HG03280 (cell line): Measurements from ENCODE around the gene SP9.

ENCODE experiments used
- ATAC-seq: cut with Tn5 transposase; IDR thresholded peaks from one replicate; pipeline ENCODE4 v1.9.1; 2021; ENCODE audit warnings: mild to moderate bottlenecking, moderate library complexity; ENCODE audit not compliant: unreplicated experiment

SP9 gene

DNA sequence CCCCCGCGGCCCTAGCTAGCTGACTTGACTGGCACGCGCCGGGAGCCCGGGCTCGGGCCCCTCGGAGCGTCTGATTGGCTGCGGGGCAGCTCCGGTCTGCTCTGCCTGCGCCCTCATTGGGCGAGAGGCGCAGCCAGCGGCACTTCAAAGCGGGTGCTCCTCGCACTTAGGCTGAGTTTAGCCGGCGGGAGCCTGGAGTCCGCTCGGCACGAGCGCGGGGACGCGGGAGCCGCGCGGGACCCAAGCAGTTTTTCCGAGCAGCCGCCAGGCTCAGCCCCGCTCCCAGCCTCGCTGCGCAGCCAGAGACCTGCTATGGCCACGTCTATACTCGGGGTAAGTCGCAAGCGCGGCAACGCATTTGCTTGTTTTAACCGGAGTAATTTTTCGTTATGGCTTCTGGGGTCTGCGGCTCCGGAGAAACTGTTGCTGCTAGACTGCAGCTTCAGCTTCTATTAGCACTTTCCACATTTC lies at the start of gene SP9:
TSS of gene SP9 (plus strand) at position 174 of the 471 bp plus-strand sequence. CDS start at position 313, 139 bp downstream.
- ATAC-seq, result no peak

DNA sequence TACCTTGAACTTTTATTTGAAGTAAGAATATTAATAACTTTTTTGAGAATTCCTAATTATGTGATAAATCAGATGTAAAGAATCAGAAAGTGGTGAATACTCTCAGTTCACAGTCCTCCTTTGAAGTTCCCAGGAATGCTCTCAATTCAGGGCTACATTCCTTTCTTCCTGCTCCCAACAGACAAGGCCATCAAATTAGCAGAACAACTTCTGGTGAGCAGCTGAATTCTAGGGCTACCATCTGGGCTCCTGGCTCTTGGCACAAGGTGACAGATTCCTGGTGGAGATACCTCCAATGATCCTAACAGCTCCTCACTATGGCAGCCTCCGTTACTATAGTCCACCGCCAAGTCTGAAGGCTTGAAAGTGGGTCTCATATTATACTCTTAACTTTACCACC lies 48.6 kb upstream of the SP9 start:
- no peak for ATAC-seq

GRCh38 chr2:174292908-174293307 lies 41.8 kb upstream of the SP9 start:
- no peak for ATAC-seq

DNA sequence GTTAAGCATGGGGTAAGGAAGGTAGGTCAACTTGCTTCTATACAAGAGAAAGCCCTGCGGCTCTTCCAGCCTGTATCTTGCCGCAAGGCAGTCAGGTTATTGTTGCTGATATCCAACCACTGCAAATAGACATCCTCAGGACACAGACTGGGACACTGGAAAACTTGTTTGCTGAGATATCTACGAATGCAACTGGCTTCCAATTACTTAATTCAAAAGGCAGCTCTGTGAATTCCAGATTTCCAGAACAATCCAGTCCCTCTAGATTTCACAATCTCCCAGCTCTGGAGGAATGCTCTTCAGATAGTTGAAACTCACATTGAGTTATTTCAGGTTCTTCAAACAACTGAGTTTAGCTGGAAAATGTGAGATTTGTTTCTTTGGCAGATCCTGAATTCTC lies 34.6 kb upstream of the SP9 start:
- ATAC-seq, result no peak

- ATAC-seq, result no peak
These were observed 22.0 kb upstream of the SP9 start for GRCh38 chr2:174312581-174313234.

- ATAC-seq, result no peak
These were observed 12.6 kb upstream of the SP9 start for GRCh38 chr2:174322149-174322548.

GRCh38 chr2:174322746-174323145 lies 12.0 kb upstream of the SP9 start:
- no peak for ATAC-seq

DNA sequence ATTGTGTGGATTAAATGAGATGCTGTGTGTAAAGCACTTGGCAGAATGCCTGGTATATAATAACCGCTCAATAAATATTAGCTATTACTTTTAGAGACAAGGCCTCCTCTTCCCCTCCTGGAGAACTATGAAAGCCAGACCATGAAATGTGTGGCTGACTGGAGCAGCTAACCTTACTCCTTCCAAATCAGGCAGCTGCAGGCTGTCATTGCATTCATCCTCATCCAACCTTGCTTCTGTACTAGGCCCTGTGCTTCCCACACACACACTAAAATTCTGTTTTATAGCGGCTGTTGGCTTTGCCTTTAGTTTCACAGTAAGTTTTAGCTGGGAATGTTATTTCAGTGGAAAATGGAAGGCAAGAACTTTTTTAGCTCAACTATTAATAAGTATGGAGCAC lies 10.2 kb upstream of the SP9 start:
- ATAC-seq, result no peak

DNA sequence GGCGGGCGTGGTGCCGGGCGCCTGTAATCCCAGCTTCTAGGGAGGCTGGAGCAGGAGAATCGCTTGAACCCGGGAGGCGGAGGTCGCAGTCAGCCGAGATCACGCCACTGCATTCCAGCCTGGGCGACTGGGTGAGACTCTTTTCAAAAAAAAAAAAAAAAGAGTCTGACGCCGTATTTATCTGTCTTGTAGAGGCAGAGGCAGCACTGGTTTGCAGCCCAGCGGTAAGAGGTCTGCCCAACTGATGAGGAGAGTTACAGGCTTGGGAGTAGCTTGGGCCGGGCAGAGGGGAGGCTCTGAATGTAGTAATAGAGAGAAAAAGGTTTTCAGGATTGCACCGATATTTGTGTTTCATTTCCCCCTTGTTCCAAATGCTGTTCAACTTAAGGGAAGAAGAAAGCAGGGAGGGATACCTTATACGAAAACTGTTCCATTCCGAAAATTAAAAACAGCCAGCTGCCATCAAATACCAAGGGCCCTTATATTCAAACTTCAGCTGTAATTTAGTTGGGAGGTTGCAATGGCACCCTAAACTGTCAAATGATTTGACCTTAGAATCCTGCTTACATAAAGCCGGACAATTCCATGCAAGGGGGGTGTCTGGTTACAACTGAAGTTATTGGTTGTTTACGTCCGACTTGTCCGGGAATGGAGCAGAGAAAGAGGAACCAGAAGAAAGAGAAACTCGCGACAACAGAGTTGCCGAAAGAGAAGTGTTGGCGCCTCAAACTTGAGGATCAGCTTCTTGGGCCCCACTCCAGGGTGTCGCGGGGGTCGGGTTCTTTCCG lies 9.2 kb upstream of the SP9 start:
- ATAC-seq, result no peak

DNA sequence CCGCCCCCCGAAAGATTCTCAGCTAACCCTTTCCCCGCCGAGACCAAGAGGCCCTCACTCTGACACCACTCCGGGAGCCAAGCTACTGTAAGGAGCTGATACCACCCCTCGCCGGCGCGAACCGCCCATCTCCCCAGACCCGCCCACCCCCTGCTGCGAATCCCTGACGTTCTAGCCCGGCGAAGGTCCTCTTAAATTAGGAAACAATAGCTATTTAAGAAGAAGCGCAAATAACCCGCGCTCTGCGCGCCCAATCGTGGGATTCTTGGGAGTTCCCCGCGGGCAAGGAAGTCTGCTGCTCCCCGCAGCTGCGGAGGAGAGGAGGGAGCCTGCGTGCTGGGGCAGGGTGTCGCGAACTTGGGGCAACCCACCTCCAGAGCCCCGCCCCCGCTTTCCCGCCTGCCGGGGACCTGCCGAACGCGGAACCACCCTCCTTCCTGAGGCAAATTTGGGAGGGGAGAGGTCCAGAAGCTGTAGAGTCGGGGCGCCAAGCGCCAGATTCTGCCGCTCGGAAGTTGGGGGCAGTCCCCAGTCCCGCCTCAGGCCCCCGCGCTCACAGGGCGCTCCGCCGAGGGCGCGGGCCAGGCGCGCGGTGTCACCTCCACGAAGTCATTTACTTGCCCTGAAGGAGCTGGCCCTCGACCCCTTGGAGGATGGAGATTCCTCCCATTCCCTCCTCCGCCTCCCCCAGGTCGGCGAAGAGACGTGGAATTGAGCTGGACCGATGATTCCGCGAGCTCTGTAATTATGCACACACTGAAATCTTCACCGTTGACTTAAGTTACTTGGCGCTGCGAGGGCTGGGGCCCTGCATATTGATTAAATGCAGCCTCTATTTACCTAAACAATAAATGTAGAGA lies 8.4 kb upstream of the SP9 start:
- no peak for ATAC-seq

- ATAC-seq, result no peak
These were observed 7.5 kb upstream of the SP9 start for GRCh38 chr2:174327021-174327840.

GRCh38 chr2:174327841-174328113 lies 7.0 kb upstream of the SP9 start:
- ATAC-seq, result no peak

DNA sequence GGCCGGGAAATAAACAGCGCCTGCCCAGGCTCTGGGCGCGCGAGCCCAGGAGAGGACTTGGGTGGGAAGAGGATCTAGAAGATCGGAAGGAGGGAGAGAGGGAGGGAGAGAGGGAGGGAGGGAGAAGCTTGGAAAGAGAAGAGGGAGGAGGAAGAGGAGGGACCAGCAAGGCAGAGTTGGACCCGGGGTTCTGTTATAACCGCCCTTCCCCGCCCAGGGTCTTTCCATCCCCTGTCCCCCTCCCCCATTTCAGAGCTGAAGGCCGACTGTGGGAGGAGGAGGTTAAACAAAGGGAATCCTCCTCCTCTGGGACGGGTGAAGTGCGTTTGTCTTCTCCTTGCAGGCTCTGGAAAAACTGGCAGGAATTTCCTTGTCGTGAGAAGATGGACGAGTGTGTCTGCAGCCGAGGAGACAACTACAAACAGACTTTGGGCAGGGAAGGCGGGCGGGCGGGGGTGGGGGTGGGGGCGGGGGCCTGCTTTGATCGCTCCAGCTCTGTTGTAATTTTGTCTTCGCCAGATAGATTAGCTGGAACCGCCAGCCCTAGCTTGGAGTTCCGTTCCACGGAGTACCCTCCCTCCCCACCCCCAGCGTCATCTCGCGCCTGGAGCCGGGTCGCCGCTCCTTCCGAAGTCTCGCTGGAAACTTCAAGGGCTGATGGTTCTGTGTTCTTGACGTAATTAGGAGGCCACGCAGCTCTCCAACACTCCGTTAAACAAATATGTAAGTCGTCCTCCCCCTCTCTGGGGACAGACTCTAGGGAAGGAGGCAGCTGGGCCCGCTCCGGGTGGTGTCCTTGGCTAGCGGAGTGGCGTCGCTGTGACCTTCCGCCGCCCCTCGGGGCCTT lies 6.4 kb upstream of the SP9 start:
- ATAC-seq, result no peak

- ATAC-seq, result no peak
These were observed 5.6 kb upstream of the SP9 start for GRCh38 chr2:174328961-174329715.

DNA sequence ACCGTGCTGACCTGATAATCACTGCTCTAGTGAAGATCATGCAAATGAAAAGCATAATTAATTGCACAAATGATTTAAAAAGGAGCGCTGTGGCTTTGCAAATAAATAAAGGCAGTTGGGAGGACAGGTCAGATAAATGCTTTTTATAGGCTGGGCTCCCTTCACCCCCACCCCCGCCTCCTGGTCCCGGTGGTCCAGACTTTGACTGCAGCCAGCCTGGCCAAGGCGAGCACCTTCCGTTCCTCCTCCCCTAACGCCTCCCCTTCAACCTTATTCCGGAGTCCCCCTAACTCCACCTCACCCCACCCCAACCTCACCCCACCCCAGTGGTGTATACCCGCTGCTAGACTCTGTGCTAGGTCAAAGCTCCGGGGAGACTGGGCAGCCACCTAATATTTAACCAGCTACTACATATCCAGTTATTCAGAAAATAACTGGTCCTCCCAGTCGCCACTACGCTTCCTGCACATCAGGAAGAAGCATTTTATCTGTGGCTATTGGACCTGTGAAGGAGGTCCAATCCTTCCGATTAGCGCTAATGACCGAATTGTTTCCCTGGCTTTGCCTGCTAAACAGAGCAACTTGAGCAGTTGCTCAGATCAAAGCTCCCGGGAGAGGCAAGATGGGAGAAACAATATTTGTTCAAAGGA lies 3.7 kb upstream of the SP9 start:
- ATAC-seq, result no peak

DNA sequence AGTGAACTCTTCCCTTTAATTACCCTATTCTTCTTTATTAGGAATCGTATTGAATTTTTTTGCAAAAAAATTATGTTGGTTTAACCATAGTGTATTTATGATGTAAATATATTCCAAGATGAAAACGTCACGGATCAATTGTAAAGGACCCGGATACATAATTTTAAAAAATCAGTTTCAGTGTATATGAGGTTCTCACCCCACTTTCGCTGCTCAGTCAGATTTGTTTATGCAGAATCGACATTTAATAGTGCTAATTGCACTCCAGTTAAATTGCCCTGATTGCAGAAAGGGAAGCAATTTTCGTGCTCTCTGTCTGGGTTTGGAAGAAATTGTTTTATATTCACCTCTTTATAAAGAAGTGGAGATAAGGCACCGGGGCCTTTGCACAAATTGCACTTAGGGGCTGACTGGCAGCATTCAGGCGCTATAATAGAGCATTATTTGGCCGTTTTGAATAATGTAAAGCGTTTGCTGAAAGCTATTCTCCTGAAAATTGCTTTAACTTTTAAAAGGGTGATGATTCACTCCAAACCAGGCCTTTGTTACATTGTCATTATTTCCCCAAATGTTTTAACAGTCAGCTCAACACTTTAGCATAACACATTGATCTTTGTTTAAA lies 3.0 kb upstream of the SP9 start:
- no peak for ATAC-seq

GRCh38 chr2:174332217-174332963 lies 2.4 kb upstream of the SP9 start:
- ATAC-seq, result no peak

- ATAC-seq, result no peak
These were observed 1.8 kb upstream of the SP9 start for GRCh38 chr2:174333017-174333371.
